Tibial nerve (tissue), 3 donors: ENCODE measurements around the gene HNRNPUL1.

Experiments used
- POLR2A ChIP-seq, 2 donors: fragments of 450-650 bp; IDR thresholded peaks; one replicate each; pipeline ENCODE4 v1.6.1; 2017; ENCODE audit warnings: antibody characterized with exemption in 2 of 2, mild to moderate bottlenecking in 2 of 2, moderate library complexity in 2 of 2
- TF ChIP-seq, protein P1 (sequence below), 5 experiments: fragments of 200-600 bp in 3 of 5; fragments of 450-650 bp in 2 of 5; sonication (generic) in 3 of 5; IDR thresholded peaks; one replicate each; pipeline ENCODE4 v1.5.1; 2016 to 2019; ENCODE audit warnings: antibody characterized with exemption in 5 of 5, mild to moderate bottlenecking in 3 of 5, moderate library complexity in 2 of 5

DNA sequence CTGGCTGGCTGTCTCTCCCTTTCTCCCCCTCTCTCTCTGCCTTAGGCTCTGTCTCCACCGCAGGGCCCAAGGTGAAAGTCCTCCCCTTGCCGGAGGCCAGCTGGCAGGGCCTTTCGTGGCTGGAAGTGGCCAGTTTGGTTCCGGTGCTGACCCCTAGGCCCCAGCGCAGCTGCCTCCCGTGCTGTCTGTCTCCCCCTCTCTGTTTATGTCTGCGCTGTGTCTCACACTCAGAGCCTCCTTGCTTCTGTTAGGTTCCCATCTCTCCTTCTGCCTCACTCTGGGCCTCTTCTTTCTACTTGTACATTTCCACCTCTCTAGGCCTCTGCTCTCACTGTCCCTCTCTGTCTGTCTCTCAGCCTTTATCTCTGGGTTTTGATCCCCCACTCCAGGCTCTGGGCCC, 58.9 kb downstream of the HNRNPUL1 start:
- no peak for TF ChIP-seq POLR2A (IDR thresholded peaks at IDR 0.05)
- TF ChIP-seq, protein P1, sequence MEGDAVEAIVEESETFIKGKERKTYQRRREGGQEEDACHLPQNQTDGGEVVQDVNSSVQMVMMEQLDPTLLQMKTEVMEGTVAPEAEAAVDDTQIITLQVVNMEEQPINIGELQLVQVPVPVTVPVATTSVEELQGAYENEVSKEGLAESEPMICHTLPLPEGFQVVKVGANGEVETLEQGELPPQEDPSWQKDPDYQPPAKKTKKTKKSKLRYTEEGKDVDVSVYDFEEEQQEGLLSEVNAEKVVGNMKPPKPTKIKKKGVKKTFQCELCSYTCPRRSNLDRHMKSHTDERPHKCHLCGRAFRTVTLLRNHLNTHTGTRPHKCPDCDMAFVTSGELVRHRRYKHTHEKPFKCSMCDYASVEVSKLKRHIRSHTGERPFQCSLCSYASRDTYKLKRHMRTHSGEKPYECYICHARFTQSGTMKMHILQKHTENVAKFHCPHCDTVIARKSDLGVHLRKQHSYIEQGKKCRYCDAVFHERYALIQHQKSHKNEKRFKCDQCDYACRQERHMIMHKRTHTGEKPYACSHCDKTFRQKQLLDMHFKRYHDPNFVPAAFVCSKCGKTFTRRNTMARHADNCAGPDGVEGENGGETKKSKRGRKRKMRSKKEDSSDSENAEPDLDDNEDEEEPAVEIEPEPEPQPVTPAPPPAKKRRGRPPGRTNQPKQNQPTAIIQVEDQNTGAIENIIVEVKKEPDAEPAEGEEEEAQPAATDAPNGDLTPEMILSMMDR (IDR thresholded peaks at IDR 0.05), result no peak
